Mammary epithelial cell (primary cell): ENCODE results near the gene KXD1.

Experiments used
- CTCF ChIP-seq, 2 donors: IDR thresholded peaks in 1 of 2; conservative IDR thresholded peaks in 1 of 2; 2 replicates each; pipeline ENCODE4 v1.5.1; 2011 to 2012; ENCODE audit warnings: inconsistent platforms in 2 of 2, low read length in 2 of 2, mild to moderate bottlenecking in 2 of 2, control low read depth in 1 of 2, low read depth in 1 of 2; ENCODE audit not compliant: insufficient read depth in 1 of 2; ENCODE audit errors: extremely low read depth in 1 of 2
- EZH2 ChIP-seq: IDR thresholded peaks from 2 replicates; pipeline ENCODE4 v1.6.1; 2012; ENCODE audit warnings: low read length, inconsistent platforms, borderline replicate concordance

DNA sequence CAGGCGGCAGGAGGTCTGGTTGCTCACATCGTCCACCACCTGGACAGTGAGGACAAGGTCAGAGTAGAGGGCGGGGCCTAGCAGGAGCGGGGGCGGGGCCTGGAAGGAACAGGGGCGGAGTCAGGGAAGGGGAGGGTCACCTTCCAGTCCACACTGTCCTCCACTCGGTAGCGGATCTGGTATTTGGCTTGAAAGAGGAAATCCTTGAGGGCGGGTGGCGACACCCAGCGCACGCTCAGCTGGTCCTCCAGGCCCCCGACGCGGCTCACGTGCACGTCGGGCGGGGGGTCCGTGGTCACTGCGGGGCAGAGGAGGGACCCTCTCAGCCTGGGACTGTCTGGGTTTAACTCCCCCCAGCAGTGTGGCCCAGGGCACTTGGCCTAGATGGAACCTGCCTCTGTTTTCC is 39.1 kb downstream of the KXD1 start:
- TF ChIP-seq CTCF (conservative IDR thresholded peaks at IDR 0.05 in 1 of 2, IDR thresholded peaks at IDR 0.05 in 1 of 2; ENCODE audit: extremely low read depth in 1 of 2, insufficient read depth in 1 of 2, low read depth in 1 of 2, low read length in 2 of 2) (no peak), EZH2 (no peak)
